Stimulated activated CD8-positive, alpha-beta memory T cell treated with anti-CD3 and anti-CD28 coated beads, Interleukin-15, amount 100 ng/mL, for 4 hours (primary cell): ENCODE measurements around the gene ABHD16B.

Experiments
- DNase-seq, 2 donors: peaks; one replicate each; pipeline ENCODE4 v3.0.0-alpha.2; 2020; ENCODE audit warnings: low read depth in 2 of 2

ABHD16B gene

GRCh38 chr20:63895202-63895951 lies 34.1 kb downstream of the ABHD16B start:
- DNase-seq: no peak

DNA sequence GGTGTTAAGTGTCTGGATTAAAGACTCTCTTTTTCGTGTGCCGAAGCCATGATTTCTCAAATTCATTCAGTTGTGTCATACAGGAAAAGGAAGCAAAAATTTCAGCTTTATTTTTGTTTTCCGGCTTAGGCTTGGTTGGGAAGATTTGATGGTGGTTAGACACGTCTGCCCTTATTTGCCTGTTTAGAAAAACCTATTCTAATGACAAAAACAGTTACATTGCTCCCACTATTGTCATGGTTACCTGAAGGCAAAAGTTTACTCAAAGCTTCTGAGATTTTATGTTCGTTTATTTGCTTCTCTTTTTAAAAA lies 34.6 kb downstream of the ABHD16B start:
- no peak for DNase-seq

- DNase-seq: no peak
Observed at GRCh38 chr20:63896264-63897105, 35.2 kb downstream of the ABHD16B start.

- DNase-seq: no peak
Observed at GRCh38 chr20:63897978-63898561, 36.8 kb downstream of the ABHD16B start.

DNA sequence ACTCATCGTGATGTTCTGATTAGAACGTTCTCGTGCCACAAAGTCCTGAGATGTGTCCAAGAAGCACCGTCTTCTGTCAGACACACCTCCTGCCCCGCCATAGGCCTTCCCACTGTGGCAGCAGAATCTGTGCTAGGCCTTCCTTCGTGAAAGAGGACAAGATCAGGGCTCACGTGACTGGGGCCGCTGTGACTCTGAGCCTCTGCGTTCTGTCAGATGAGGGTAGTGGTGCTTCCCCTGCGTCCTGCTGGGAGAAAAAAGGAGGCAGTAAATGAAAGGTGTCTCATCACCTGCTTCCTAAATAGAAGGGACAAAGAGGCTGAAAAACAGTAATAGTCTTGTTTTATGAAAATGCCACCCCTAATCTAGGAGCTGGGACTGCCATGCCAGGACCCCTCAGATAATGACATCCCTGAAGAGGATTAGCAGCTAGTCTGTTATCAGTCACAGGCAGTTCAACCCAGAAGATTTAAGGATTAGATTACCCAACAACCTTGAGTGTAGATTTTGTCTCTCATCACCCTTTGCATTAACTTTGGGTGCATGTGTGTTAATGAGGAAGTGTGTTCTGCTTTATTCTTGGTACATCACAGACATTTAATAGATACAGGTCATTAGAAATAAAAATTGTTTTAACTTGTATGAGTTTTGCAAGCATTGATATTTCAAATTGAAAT lies 37.7 kb downstream of the ABHD16B start:
- no peak for DNase-seq

- no peak for DNase-seq
Observed at GRCh38 chr20:63900413-63900812, 39.1 kb downstream of the ABHD16B start.

GRCh38 chr20:63903796-63904561 lies 42.7 kb downstream of the ABHD16B start:
- DNase-seq: no peak

GRCh38 chr20:63908008-63908682 lies 46.8 kb downstream of the ABHD16B start:
- no peak for DNase-seq

- no peak for DNase-seq
Observed at GRCh38 chr20:63911176-63911575, 49.9 kb downstream of the ABHD16B start.
